ENCODE measurements around the gene TOR1A.

Gene TOR1A

GRCh38 chr9:129851821-129852220, 27.9 kb upstream of the TOR1A start:
- DNase-seq (ENCODE audit: low spot score), result no peak

- no peak for DNase-seq (ENCODE audit: low spot score)
These were observed 27.1 kb upstream of the TOR1A start for GRCh38 chr9:129850821-129851550.

- DNase-seq (ENCODE audit: low spot score), result no peak
These were observed 26.0 kb upstream of the TOR1A start for GRCh38 chr9:129849901-129850300.

GRCh38 chr9:129848712-129849441, 24.9 kb upstream of the TOR1A start:
- DNase-seq (ENCODE audit: low spot score), result no peak

GRCh38 chr9:129845373-129845772, 21.4 kb upstream of the TOR1A start:
- no peak for DNase-seq (ENCODE audit: low spot score)

- no peak for DNase-seq (ENCODE audit: low spot score)
These were observed 17.1 kb upstream of the TOR1A start for GRCh38 chr9:129841071-129841470.

GRCh38 chr9:129840034-129840433, 16.1 kb upstream of the TOR1A start:
- no peak for DNase-seq (ENCODE audit: low spot score)

GRCh38 chr9:129839324-129840023, 15.5 kb upstream of the TOR1A start:
- DNase-seq (ENCODE audit: low spot score), result no peak

- no peak for DNase-seq (ENCODE audit: low spot score)
These were observed 14.8 kb upstream of the TOR1A start for GRCh38 chr9:129838707-129839259.

- no peak for DNase-seq (ENCODE audit: low spot score)
These were observed 12.5 kb upstream of the TOR1A start for GRCh38 chr9:129836311-129837007.

GRCh38 chr9:129835860-129836223, 11.9 kb upstream of the TOR1A start:
- DNase-seq (ENCODE audit: low spot score), result no peak

- peak; percentile 99 for DNase-seq (ENCODE audit: low spot score)
These were observed 11.4 kb upstream of the TOR1A start, which contains the start of the genes C9orf78 and USP20 for GRCh38 chr9:129835128-129835859. TSS of gene C9orf78 (minus strand) at chr9:129835275. CDS start at chr9:129835221, 54 bp downstream. TSS of gene USP20 (plus strand) at chr9:129835458. CDS start at chr9:129852556, 17,098 bp downstream.

- DNase-seq (ENCODE audit: low spot score), result no peak
These were observed 10.7 kb upstream of the TOR1A start for GRCh38 chr9:129834489-129835127.

- DNase-seq (ENCODE audit: low spot score), result no peak
These were observed 9.0 kb upstream of the TOR1A start for GRCh38 chr9:129832982-129833381.

GRCh38 chr9:129828969-129829368, 5.0 kb upstream of the TOR1A start:
- DNase-seq (ENCODE audit: low spot score), result no peak

- no peak for DNase-seq (ENCODE audit: low spot score)
These were observed 4.1 kb upstream of the TOR1A start for GRCh38 chr9:129828051-129828450.

GRCh38 chr9:129826759-129827158, 2.8 kb upstream of the TOR1A start:
- DNase-seq (ENCODE audit: low spot score), result no peak

- no peak for DNase-seq (ENCODE audit: low spot score)
These were observed 2.4 kb upstream of the TOR1A start for GRCh38 chr9:129826344-129826743.

- DNase-seq (ENCODE audit: low spot score), result no peak
These were observed 398 bp downstream of the TOR1A start for GRCh38 chr9:129823542-129823934.

- no peak for DNase-seq (ENCODE audit: low spot score)
These were observed 916 bp downstream of the TOR1A start for GRCh38 chr9:129822898-129823541.
